Stimulated activated CD8-positive, alpha-beta memory T cell treated with anti-CD3 and anti-CD28 coated beads, Interleukin-2, amount 100 ng/mL, for 1 hour (primary cell): ENCODE results near the gene KRTAP9-2.
"Not testable (repeated sequence)": the region's sequence is repeated elsewhere in the genome, so short reads cannot be mapped to it uniquely, and the experiment has no call there.

Source experiments
- DNase-seq, 2 donors: peaks; one replicate each; pipeline ENCODE4 v3.0.0-alpha.2; 2020; ENCODE audit warnings: low read depth in 2 of 2

KRTAP9-2 gene

GRCh38 chr17:41226598-41227095 lies at the start of gene KRTAP9-2:
Gene KRTAP9-2, plus strand, starts transcription at chr17:41226648. Its CDS starts 7 bp downstream, at chr17:41226655.
- not testable (repeated sequence) for DNase-seq

- DNase-seq = no peak
These were observed 49.6 kb upstream of the KRTAP9-2 start for GRCh38 chr17:41176744-41177387.

- DNase-seq = no peak
These were observed 48.6 kb upstream of the KRTAP9-2 start, which contains the start of gene KRTAP4-2 for GRCh38 chr17:41177727-41178271. Gene KRTAP4-2, minus strand, starts transcription at chr17:41178221. Its CDS starts 57 bp downstream, at chr17:41178164.

- no peak for DNase-seq
These were observed 48.1 kb upstream of the KRTAP9-2 start for GRCh38 chr17:41178341-41178740.

GRCh38 chr17:41178843-41179616 lies 47.4 kb upstream of the KRTAP9-2 start:
- no peak for DNase-seq

- no peak for DNase-seq
These were observed 41.9 kb upstream of the KRTAP9-2 start, which contains the start of gene KRTAP4-1 for GRCh38 chr17:41184480-41184961. Gene KRTAP4-1, minus strand, starts transcription at chr17:41184911. Its CDS starts 57 bp downstream, at chr17:41184854.

GRCh38 chr17:41185001-41185400 lies 41.4 kb upstream of the KRTAP9-2 start:
- DNase-seq = no peak

- no peak for DNase-seq
These were observed 39.6 kb upstream of the KRTAP9-2 start for GRCh38 chr17:41186872-41187271.

- DNase-seq = not testable (repeated sequence)
These were observed 36.6 kb upstream of the KRTAP9-2 start, which contains the start of gene KRTAP9-1 for GRCh38 chr17:41189837-41190318. Gene KRTAP9-1, plus strand, starts transcription at chr17:41189887. Its CDS starts 0 bp downstream, at chr17:41189887.

GRCh38 chr17:41190328-41190727 lies 36.1 kb upstream of the KRTAP9-2 start:
- no peak for DNase-seq

- DNase-seq = no peak
These were observed 30.4 kb upstream of the KRTAP9-2 start for GRCh38 chr17:41196068-41196467.

- DNase-seq = no peak
These were observed 26.9 kb upstream of the KRTAP9-2 start for GRCh38 chr17:41199421-41200078.

GRCh38 chr17:41211845-41212466 lies 14.5 kb upstream of the KRTAP9-2 start:
- no peak for DNase-seq

- DNase-seq = no peak
These were observed 13.8 kb upstream of the KRTAP9-2 start for GRCh38 chr17:41212524-41213169.

- DNase-seq = no peak
These were observed 10.8 kb upstream of the KRTAP9-2 start for GRCh38 chr17:41215681-41216080.

- no peak for DNase-seq
These were observed 2.6 kb upstream of the KRTAP9-2 start for GRCh38 chr17:41223821-41224220.

GRCh38 chr17:41226051-41226450 lies 397 bp upstream of the KRTAP9-2 start:
- DNase-seq = no peak

- no peak for DNase-seq
These were observed 3.6 kb downstream of the KRTAP9-2 start for GRCh38 chr17:41230094-41230493.

- no peak for DNase-seq
These were observed 5.3 kb downstream of the KRTAP9-2 start for GRCh38 chr17:41231731-41232130.

GRCh38 chr17:41232399-41233105 lies 6.1 kb downstream of the KRTAP9-2 start, which contains the start of gene KRTAP9-3:
Gene KRTAP9-3, plus strand, starts transcription at chr17:41232449. Its CDS starts 53 bp downstream, at chr17:41232502.
- DNase-seq = not testable (repeated sequence)
